Common myeloid progenitor, CD34-positive (primary cell): ENCODE data around the gene C1orf21.

Experiments
- CTCF ChIA-PET: fragments of 350-600 bp; sonication (Branson Sonifier 250); formaldehyde crosslinking; loops from one replicate; lab custom pipeline; 2021; ENCODE audit warnings: antibody characterized with exemption; lab: Charles Lee
- POLR2A ChIA-PET: fragments of 350-600 bp; sonication (Branson Sonifier 250); formaldehyde crosslinking; loops from one replicate; lab custom pipeline; 2021; ENCODE audit warnings: antibody characterized with exemption; lab: Charles Lee
- DNase-seq, 3 donors: peaks; one replicate each; pipeline versions ENCODE4 v3.0.0 to v3.0.0-alpha.2; 2013
- H3K27ac ChIP-seq, 2 experiments: 1 replicate in 1 of 2; 2 replicates in 1 of 2; pipeline ENCODE4 v1.7.0; 2013; ENCODE audit warnings: inconsistent platforms in 2 of 2, low read length in 2 of 2, mild to moderate bottlenecking in 2 of 2, low read depth in 1 of 2, moderate library complexity in 1 of 2; ENCODE audit not compliant: severe bottlenecking in 2 of 2, insufficient read depth in 1 of 2, poor library complexity in 1 of 2
- H3K27me3 ChIP-seq, 5 experiments: replicated peaks in 2 of 5; 1 replicate in 3 of 5; 2 replicates in 2 of 5; pipeline versions ENCODE4 v1.6.1 to v1.7.0; 2013; ENCODE audit warnings: low read length in 4 of 5, mild to moderate bottlenecking in 2 of 5, moderate library complexity in 2 of 5, inconsistent platforms in 1 of 5; ENCODE audit not compliant: insufficient read depth in 5 of 5, control insufficient read depth in 4 of 5
- H3K36me3 ChIP-seq, 4 experiments: 1 replicate in 2 of 4; 2 replicates in 2 of 4; pipeline versions ENCODE4 v1.6.1 to v1.7.0; 2013; ENCODE audit warnings: low read length in 3 of 4, control low read depth in 1 of 4, mild to moderate bottlenecking in 1 of 4; ENCODE audit not compliant: control insufficient read depth in 4 of 4, insufficient read depth in 4 of 4
- H3K4me1 ChIP-seq, 4 experiments: 1 replicate in 3 of 4; 2 replicates in 1 of 4; pipeline versions ENCODE4 v1.6.1 to v1.7.1; 2013; ENCODE audit warnings: low read length in 3 of 4, mild to moderate bottlenecking in 3 of 4, control low read depth in 1 of 4, inconsistent platforms in 1 of 4, moderate library complexity in 1 of 4; ENCODE audit not compliant: control insufficient read depth in 4 of 4, insufficient read depth in 4 of 4; ENCODE audit errors: control extremely low read depth in 1 of 4
- H3K4me3 ChIP-seq, 7 experiments: 1 replicate in 4 of 7; 2 replicates in 3 of 7; pipeline versions ENCODE4 v1.5.1 to v1.7.0; 2013; ENCODE audit warnings: mild to moderate bottlenecking in 7 of 7, low read length in 6 of 7, moderate library complexity in 6 of 7, inconsistent platforms in 2 of 7, low read depth in 2 of 7, control low read depth in 1 of 7; ENCODE audit not compliant: insufficient read depth in 4 of 7, control insufficient read depth in 1 of 7; ENCODE audit errors: extremely low read depth in 1 of 7
- H3K9me3 ChIP-seq, 5 experiments: 1 replicate in 4 of 5; 2 replicates in 1 of 5; pipeline versions ENCODE4 v1.6.1 to v1.7.1; 2013; ENCODE audit warnings: low read length in 4 of 5, mild to moderate bottlenecking in 2 of 5, inconsistent platforms in 1 of 5, low read depth in 1 of 5, moderate library complexity in 1 of 5; ENCODE audit not compliant: control insufficient read depth in 4 of 5, insufficient read depth in 2 of 5; ENCODE audit errors: control extremely low read depth in 1 of 5
- WGBS: methylation state at CpG from one replicate; pipeline ENCODE4 v1.1.5; 2013; ENCODE audit not compliant: insufficient coverage; 5-methylcytosine and 5-hydroxymethylcytosine counted together

The C1orf21 gene

DNA sequence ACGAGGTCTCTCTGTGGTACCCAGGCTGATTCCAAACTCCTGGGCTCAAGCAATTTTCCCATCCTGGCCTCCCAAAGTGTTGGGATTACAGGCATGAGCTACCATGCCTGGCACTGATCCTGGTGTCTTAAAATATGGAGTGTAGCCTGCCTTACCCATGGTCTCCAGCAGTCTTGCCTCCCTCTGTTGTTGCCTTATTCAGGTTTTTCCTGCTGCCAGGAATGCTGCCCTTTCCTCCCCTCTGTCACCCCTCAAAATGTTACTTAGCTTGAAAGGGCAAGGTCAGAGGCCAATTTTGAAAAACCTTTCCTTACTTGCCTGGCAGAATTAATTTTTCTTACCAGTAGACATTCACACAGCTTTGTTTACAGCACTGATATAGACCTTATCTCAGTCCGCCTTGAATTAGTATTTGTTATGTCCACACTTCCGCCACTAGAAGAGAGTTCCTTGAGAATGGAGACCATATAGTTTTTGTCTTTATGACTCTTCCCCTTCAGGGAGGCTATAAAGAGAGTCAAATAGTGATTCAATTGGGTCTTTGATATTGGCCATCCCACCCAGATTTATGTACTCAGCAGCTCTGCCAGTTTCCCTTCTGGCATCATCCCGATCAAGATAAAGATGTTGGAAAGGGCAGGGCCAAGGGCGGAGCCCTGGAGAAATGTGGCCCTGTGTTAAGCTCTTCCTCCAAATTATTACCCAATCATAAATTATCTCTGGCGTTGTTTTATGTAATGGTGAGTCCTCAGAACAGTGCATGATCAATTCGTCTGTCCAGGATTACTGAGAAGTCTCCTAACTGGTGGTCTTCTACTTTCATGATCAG is 38.8 kb downstream of the C1orf21 start:
- ChIA-PET POLR2A (no interaction called here), CTCF (interaction anchor here (1.0 kb wide), 1 partner anchor 17 kb away, joined by 3 read pairs; no protein-coding TSS in a partner anchor)
- Histone ChIP-seq H3K36me3 (peaks cover 0 to 2% (median 0%) of the 10 kb centered on the region in 4 experiments), H3K27ac (no peak overlapping the region), H3K27me3 (no peaks in the 10 kb centered on the region), H3K4me1 (peaks cover 0 to 30% (median 11%) of the 10 kb centered on the region in 4 experiments), H3K4me3 (no peak overlapping the region), H3K9me3 (no peaks in the 10 kb centered on the region)
- no peak for DNase-seq
- 98% methylated on average over 5 of the region's 7 CpGs for WGBS

DNA sequence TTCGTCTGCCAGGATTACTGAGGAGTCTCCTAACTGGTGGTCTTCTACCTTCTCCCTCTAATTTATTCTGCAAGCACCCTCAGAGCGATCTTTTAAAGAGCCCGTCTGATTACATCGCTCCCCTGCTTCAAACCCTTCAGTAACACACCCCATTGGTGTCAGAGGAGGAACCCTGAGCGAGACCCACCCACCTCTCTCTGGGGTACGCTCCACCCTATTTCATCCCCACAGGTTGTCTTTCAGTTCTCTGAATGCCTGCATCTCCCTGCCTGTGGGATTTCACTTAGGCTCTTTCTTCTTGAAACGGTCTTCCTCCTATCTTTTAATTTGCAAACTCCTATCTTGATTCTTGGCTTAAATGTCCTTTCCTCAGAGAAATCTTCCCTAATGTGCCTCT is 39.4 kb downstream of the C1orf21 start:
- H3K9me3 ChIP-seq = no peaks in the 10 kb centered on the region
- no peak for DNase-seq
- H3K4me1 ChIP-seq = peaks cover 0 to 24% (median 8%) of the 10 kb centered on the region in 4 experiments
- CTCF ChIA-PET = interaction anchor here (1.0 kb wide), 1 partner anchor 17 kb away, joined by 3 read pairs; no protein-coding TSS in a partner anchor
- peaks cover 0 to 2% (median 0%) of the 10 kb centered on the region in 4 experiments for H3K36me3 ChIP-seq
- POLR2A ChIA-PET = no interaction called here
- no peaks in the 10 kb centered on the region for H3K27me3 ChIP-seq
- 97% methylated on average over 6 of the region's 7 CpGs for whole genome bisulfite sequencing
- no peak overlapping the region for H3K27ac ChIP-seq
- no peak overlapping the region for H3K4me3 ChIP-seq

GRCh38 chr1:184427722-184428121 is 40.9 kb downstream of the C1orf21 start:
- H3K4me1 ChIP-seq = peaks cover 0 to 17% (median 5%) of the 10 kb centered on the region in 4 experiments
- CTCF ChIA-PET = interaction anchor here (0.6 to 0.9 kb wide), 3 partner anchors 9 to 24 kb away, joined by 3 to 4 read pairs (median 4); no protein-coding TSS in a partner anchor
- no peak overlapping the region for H3K4me3 ChIP-seq
- H3K36me3 ChIP-seq = peaks cover 0 to under 1% (median 0%) of the 10 kb centered on the region in 4 experiments
- no peaks in the 10 kb centered on the region for H3K9me3 ChIP-seq
- WGBS = 100% methylated on average over 2 of the region's 2 CpGs
- POLR2A ChIA-PET = interaction anchor here (1.0 kb wide), 1 partner anchor 9 kb away, joined by 3 read pairs; no protein-coding TSS in a partner anchor
- H3K27me3 ChIP-seq = no peaks in the 10 kb centered on the region
- no peak overlapping the region for H3K27ac ChIP-seq
- no peak for DNase-seq

DNA sequence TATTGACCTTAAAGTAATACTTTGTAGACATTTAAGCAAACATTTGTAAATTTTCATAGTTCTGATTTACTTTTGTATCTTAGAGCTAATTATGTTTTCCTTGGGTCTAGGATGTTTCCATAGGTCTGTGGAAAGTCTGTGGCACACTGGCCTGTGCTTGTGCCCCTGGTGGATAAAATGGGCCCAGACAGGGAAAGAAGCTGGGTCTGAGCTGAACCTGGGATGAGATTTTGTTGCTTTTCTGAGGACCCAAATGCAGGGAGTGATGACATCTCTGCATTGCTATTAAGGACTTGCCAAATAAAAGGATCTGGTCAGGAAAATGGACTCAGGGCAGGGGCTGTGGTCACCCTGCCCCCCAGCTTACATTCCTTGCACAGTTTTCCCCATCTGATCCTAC is 41.8 kb downstream of the C1orf21 start:
- no peaks in the 10 kb centered on the region for H3K9me3 ChIP-seq
- no peaks in the 10 kb centered on the region for H3K36me3 ChIP-seq
- CTCF ChIA-PET = interaction anchor here (0.9 to 1.1 kb wide), 2 partner anchors 16 to 20 kb away, joined by 4 read pairs; no protein-coding TSS in a partner anchor
- H3K4me1 ChIP-seq = peaks cover 0 to 17% (median 5%) of the 10 kb centered on the region in 4 experiments
- H3K27ac ChIP-seq = no peak overlapping the region
- no peaks in the 10 kb centered on the region for H3K27me3 ChIP-seq
- no peak overlapping the region for H3K4me3 ChIP-seq
- DNase-seq = no peak
- POLR2A ChIA-PET = interaction anchor here (0.6 kb wide), 1 partner anchor 1378 kb away, joined by 3 read pairs; no protein-coding TSS in a partner anchor

DNA sequence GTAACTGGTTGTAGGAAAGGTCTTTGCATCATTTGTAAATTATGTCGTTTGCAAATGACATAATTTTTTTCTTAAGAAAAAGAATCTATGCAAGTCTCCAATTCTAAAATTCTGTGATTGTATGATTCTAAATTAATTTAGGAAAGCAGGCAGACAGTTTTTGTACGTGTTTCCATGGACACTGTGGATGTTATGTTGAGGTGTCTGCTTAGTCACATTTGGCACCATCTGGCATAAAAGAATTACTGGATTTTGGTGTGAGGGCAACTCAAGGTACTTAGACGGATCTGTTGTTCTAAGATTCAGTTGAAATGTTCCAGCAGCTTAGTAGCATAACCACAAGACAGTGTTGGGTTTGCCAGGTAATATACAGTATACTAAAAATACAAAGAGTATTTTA is 42.5 kb downstream of the C1orf21 start:
- ChIA-PET POLR2A (no interaction called here), CTCF (no interaction called here)
- Histone ChIP-seq H3K9me3 (no peaks in the 10 kb centered on the region), H3K27me3 (no peaks in the 10 kb centered on the region), H3K27ac (no peak overlapping the region), H3K4me1 (peaks cover 0 to 16% (median 5%) of the 10 kb centered on the region in 4 experiments), H3K36me3 (no peaks in the 10 kb centered on the region), H3K4me3 (no peak overlapping the region)
- DNase-seq = peak in 1 of 3 donors; percentile 34
- WGBS = 100% methylated on average over 2 of the region's 3 CpGs

DNA sequence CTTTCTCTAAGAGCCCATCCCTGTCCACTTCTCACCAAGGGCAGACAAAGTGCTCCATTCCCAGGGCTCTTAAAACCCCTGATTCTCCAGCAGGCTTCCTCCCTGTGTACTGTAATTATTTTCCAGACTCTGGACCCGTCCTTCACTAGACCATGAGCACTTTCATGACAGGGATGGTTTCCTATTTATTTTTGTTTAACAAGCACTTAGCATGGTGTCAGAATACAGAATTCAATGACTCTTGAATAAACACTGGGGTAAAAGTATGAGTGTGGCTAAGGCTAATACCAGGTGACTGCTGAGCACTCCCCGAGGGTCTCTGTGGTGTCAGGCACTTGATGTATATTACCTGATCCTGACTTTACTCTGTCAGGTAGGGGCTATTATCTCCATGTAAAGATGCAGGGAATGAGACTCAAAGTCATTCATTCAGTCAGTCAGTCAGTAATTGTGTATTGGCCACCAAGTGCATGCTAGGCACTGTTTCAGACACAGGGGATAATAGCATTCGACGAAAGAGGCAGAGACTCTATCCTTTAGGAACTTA is 47.2 kb downstream of the C1orf21 start:
- Histone ChIP-seq H3K27me3 (no peaks in the 10 kb centered on the region), H3K4me3 (no peak overlapping the region), H3K4me1 (no peaks in the 10 kb centered on the region), H3K9me3 (no peaks in the 10 kb centered on the region), H3K36me3 (no peaks in the 10 kb centered on the region), H3K27ac (no peak overlapping the region)
- CTCF ChIA-PET = interaction anchor here (0.8 to 1.5 kb wide), 2 partner anchors 15 to 55 kb away, joined by 3 to 7 read pairs; no protein-coding TSS in a partner anchor
- DNase-seq = no peak
- 94% methylated on average over 3 of the region's 4 CpGs for WGBS
- POLR2A ChIA-PET = no interaction called here

GRCh38 chr1:184437291-184437690 is 50.5 kb downstream of the C1orf21 start:
- Histone ChIP-seq H3K9me3 (no peaks in the 10 kb centered on the region), H3K27ac (no peak overlapping the region), H3K27me3 (no peaks in the 10 kb centered on the region), H3K4me1 (no peaks in the 10 kb centered on the region), H3K4me3 (no peak overlapping the region), H3K36me3 (no peaks in the 10 kb centered on the region)
- no peak for DNase-seq
- ChIA-PET POLR2A (no interaction called here), CTCF (interaction anchor here (0.9 to 1.4 kb wide), 3 partner anchors 10 to 226 kb away, joined by 3 read pairs; no protein-coding TSS in a partner anchor)
- 80% methylated on average over 1 of the region's 7 CpGs for WGBS
